SK-N-SH (cell line): ENCODE results near the gene CNBP.
"Not testable (repeated sequence)": the region's sequence is repeated elsewhere in the genome, so short reads cannot be mapped to it uniquely, and the experiment has no call there.

Experiments used
- POLR2AphosphoS5 ChIP-seq: IDR thresholded peaks from 2 replicates; pipeline ENCODE4 v1.6.1; 2012; ENCODE audit warnings: low read depth, low read length
- RAD21 ChIP-seq: IDR thresholded peaks from 2 replicates; pipeline ENCODE4 v1.6.1; 2012; ENCODE audit warnings: mild to moderate bottlenecking, low read length
- TF ChIP-seq, protein P1 (sequence below): fragments of 200-600 bp; sonication (generic); IDR thresholded peaks from 2 replicates; pipeline ENCODE4 v1.6.1; 2017; ENCODE audit warnings: antibody characterized with exemption, mild to moderate bottlenecking, moderate library complexity

DNA sequence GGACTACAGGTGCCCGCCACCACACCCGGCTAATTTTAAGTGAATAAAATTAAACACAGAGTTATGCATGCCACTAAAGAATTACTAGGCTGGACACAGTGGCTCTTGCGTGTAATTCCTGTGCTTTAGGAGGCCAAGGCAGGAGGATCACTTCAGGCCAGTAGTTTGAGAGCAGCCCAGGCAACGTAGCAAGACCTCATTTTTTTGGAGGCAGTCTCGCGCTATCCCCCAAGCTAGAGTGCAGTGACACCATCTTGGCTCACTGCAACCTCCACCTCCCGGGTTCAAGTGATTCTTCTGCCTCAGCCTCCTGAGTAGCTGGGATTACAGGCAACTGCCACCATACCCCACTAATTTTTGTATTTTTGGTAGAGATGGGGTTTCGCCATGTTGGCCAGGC is 18.1 kb downstream of the CNBP start:
- TF ChIP-seq RAD21, POLR2AphosphoS5: not testable (repeated sequence)
- TF ChIP-seq, protein P1, sequence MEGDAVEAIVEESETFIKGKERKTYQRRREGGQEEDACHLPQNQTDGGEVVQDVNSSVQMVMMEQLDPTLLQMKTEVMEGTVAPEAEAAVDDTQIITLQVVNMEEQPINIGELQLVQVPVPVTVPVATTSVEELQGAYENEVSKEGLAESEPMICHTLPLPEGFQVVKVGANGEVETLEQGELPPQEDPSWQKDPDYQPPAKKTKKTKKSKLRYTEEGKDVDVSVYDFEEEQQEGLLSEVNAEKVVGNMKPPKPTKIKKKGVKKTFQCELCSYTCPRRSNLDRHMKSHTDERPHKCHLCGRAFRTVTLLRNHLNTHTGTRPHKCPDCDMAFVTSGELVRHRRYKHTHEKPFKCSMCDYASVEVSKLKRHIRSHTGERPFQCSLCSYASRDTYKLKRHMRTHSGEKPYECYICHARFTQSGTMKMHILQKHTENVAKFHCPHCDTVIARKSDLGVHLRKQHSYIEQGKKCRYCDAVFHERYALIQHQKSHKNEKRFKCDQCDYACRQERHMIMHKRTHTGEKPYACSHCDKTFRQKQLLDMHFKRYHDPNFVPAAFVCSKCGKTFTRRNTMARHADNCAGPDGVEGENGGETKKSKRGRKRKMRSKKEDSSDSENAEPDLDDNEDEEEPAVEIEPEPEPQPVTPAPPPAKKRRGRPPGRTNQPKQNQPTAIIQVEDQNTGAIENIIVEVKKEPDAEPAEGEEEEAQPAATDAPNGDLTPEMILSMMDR = not testable (repeated sequence)
